NCI-H187 (cell line): ENCODE data around the gene DNMBP.

Experiments
- DNase-seq, 2 experiments: peaks; one replicate each; lab custom pipeline; 2025; lab: John Stamatoyannopoulos, UW

Gene DNMBP, protein sequence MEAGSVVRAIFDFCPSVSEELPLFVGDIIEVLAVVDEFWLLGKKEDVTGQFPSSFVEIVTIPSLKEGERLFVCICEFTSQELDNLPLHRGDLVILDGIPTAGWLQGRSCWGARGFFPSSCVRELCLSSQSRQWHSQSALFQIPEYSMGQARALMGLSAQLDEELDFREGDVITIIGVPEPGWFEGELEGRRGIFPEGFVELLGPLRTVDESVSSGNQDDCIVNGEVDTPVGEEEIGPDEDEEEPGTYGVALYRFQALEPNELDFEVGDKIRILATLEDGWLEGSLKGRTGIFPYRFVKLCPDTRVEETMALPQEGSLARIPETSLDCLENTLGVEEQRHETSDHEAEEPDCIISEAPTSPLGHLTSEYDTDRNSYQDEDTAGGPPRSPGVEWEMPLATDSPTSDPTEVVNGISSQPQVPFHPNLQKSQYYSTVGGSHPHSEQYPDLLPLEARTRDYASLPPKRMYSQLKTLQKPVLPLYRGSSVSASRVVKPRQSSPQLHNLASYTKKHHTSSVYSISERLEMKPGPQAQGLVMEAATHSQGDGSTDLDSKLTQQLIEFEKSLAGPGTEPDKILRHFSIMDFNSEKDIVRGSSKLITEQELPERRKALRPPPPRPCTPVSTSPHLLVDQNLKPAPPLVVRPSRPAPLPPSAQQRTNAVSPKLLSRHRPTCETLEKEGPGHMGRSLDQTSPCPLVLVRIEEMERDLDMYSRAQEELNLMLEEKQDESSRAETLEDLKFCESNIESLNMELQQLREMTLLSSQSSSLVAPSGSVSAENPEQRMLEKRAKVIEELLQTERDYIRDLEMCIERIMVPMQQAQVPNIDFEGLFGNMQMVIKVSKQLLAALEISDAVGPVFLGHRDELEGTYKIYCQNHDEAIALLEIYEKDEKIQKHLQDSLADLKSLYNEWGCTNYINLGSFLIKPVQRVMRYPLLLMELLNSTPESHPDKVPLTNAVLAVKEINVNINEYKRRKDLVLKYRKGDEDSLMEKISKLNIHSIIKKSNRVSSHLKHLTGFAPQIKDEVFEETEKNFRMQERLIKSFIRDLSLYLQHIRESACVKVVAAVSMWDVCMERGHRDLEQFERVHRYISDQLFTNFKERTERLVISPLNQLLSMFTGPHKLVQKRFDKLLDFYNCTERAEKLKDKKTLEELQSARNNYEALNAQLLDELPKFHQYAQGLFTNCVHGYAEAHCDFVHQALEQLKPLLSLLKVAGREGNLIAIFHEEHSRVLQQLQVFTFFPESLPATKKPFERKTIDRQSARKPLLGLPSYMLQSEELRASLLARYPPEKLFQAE (N-terminal part only)

DNA sequence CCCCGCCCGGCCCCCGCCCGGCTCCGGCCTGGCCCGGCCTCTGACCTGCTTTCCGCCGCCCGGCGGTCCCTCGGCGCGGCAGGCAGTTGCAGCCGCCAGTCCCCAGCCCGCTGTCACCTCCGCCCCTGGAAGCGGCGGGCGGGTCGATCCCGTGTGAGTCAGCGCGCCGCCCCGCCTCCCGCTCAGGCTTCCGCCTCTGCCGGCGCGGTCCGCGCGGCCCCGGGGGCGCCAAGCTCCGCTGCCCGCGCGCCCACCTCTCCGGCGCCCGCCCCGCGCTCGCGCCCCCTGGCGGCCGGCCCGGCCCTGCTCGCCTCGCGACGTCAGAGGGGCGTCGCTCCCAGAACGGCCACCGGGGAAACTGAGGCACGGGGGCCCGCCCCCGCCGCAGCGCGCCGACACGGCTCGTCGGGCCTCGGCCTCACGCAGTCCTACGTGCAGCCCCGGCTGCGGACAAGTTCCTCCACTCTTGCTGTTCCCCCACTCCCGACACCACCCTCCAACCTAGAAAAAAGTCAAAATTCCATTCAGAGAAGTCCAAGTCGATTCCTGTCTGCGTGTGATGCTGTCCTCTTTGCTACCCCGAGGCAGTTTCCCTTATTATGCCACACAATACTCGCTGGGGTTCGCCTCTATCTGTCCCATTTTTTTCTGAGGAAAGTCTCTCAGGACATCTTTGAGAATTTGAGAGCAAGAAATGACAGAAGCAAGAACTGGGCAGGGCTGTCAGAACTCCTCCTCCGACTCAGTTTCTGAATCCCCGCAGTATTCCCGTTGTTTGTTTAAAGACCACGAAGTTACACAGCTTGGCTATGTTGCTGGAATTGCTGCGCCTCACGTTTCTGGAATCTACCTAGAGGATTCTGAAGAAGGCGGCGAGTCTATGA lies at the start of gene DNMBP:
Gene DNMBP (minus strand): TSS at position 155 of the 884 bp plus-strand sequence. CDS start 37,823 bp downstream, outside the sequence.
- peak in 1 of 2 experiments; percentile 62 for DNase-seq

DNA sequence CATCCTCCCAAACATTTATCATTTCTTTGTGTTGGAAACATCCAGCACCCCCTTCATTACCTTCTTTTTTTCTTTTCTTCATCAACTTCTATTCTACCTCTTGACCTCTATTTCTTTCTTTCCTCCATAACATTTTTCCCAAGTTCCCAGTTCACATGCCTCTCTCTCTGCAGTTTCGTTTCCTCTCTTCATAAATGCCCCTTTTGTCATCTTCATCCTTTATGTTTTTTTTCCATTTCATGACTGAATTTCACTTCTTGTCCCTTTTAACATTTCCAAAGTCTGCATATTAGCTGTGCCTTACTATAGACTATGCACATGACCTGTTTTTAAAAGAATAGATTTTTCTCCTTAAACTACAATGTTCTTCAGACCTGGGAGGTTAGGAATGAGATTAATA lies 48.2 kb upstream of the DNMBP start:
- DNase-seq, result no peak

DNA sequence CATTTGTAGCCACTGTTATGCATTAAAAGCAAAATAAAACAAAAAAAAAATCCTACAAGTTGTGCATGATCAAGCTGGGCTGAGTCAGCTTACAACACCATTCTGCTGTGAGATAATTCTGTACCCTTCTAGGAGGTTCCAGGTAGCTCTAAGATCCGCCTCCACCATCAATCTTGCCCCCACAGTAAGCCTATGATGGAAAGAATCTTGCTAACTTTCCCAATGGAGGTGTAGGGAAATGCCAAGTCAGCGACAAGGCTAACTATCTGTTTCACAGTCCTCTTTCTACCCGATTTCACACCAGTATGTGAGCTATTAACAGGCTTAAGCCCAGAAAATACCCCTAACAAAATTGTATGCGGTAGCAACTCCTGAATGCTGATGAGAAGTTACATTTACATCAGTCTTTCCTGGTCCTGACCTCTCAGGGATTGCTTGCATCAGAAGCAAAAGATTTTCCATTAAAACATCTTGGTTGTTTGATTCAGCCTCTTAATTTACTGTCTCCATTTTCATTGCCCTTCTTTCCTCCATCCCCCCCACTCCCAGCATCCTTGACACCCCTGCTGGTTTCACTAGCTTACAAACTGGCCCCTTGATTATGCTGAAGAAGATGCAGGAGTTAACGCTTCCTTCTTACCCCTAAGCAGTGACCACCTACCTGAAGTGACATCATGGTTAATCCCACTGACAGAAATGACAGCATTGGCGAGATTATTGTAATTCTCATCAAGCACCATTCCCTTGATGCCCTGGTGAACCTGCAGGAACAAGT lies 44.1 kb upstream of the DNMBP start:
- DNase-seq, result no peak

DNA sequence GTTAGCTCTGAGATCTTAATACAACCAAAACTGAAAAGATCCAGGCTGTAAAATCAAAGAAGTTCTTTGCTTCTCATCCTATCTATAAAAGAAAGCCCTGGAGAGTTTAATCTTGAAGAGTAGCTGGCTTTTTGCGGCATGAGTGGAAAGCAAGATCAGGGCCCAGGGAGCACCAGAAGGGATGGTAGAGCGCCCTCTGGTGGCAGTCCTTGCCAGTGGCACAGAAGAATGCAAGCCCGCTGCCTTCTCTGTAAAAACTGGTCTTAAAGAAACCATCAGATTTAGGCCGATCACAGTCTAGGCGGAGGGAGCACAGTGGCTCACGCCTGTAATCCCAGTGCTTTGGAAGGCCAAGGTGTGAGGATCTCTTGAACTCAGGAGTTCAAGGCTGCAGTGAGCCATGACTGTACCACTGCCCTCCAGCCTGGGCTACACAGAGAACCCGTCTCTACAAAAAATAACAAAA lies 36.3 kb upstream of the DNMBP start:
- DNase-seq, result peak; percentile 19 to 65

DNA sequence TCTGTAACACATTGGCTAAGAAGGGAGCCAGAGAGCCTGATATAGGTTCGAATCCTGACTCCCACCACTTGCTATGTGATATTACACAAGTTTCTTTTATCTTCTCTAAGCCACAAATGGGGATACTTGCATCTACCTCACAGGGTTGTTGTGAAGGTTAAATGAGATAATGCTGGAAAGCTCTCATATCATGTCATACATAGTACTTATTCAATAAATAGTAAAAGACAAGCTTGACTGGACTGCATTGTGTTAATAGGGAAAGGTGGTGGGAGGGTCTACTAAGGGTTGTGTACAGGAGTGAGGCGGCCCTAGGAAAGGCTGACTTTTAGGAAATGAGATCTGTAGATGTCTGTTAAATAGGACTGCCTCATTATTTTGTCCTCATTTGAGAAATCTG lies 35.8 kb upstream of the DNMBP start:
- DNase-seq, result no peak

DNA sequence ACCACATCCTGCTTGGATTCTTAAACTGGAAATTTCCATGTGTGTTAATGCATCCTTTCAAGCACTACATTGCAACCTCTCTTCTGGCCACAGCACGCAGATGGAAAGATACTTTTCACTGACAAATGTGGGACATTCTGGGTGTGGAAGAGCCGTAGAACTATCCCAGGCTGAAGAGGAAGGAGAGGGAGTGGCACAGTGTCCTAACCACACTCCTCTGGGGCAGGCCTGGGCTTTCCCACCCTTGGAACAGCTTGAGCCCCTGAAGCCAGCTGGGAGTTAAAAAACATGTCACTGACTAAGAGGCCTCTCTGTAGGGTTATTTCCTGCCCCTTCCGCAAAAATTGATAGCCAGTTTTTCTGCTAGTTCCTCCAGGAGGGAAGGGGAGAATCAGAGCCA lies 34.0 kb upstream of the DNMBP start:
- DNase-seq, result no peak

DNA sequence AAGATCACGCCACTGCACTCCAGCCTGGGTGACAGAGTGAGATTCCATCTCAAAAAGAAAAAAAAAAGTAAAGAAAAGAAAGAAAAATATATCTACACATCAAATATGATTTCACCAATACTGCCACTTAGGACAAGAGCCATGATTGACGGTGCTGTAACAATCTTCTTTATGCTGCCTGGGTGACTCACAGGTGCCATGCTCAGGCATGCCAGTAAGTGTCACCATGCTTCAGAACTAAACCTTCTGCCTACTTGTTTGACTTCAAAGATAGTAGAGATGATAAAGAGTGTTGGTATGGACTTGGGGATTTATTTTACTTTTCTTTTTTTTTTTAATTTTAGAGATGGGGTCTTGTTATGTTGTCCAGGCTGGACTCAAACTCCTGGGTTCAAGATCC lies 33.6 kb upstream of the DNMBP start:
- DNase-seq, result no peak

DNA sequence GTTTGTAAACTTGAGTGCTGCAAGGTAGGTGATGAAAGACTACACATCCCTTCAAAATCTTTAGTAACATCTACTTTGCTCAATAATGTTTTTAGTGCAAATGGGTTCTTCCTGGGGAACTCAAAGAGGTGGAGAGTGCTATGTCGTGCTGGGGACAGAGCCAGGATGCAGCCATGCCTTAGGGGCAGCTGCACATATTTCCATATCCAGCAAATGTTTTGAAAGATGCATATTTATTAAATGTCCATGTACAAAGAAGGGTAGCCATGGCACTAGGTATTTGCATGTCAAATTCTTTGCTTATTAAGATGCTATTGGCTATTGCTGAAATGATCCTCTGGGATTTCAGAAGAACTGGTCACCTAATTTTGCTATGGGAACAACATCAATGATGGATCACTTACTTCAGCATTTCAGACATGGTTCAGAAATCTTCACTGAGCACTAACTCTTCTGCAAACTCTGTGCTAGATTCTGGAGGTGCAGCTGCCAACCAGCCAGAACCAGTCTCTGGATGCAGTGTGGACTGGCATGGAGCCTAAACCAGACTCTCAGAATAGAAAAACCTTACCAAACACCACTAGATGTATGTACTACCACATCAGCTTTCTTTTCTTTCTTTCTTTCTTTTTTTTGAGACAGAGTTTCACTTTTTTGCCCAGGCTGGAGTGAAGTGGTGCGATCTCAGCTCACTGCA lies 31.7 kb upstream of the DNMBP start:
- no peak for DNase-seq

DNA sequence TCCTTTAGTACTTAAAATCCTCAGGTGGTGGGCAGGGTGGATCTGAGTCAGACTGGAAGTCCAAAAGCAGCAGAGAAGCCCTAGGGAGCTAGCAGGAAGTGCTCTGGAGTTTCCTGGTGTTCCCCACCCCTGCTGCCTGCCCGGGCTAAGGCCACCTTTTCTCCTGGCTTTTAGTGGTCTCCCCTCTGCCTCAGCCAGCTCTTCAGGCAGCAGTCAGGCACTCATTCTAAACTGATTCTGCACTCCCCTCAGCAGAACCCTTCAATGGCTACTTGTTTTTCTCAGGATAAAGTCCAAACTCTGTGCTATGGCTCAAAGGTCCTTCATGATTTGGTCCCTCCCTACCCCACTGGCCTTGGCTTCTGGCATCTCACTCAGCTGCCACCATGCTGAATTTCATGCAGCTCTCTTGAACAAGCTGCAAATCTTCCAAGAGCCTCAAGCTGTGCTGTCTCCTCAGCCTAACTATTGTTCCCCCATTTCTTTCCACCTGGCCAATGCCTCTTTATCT lies 28.9 kb upstream of the DNMBP start:
- DNase-seq, result no peak

DNA sequence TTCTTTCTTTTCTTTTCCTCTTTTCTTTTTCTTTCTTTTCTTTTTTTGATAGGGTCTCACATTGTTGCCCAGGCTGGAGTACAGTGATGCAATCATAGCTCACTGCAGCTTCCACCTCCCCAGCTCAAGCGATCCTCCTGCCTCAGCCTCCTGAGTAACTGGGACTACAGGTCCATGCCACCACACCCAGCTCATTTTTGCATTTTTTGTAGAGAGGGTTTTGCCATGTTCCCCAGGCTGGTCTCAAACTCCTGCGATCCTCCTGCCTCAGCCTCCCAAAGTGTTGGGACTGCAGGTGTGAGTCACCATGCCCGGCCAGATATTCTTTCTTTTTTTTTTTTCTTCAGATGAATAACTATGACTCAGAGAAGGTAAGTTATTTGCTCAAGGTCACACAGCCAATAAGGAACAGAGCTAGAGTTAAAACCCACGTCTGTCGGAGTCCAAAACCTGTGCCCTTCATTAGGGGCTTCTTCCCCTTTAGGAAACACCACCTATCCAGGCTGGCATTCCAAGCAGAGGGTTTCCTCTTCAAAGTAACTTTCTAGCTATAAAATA lies 28.1 kb upstream of the DNMBP start:
- DNase-seq, result no peak

DNA sequence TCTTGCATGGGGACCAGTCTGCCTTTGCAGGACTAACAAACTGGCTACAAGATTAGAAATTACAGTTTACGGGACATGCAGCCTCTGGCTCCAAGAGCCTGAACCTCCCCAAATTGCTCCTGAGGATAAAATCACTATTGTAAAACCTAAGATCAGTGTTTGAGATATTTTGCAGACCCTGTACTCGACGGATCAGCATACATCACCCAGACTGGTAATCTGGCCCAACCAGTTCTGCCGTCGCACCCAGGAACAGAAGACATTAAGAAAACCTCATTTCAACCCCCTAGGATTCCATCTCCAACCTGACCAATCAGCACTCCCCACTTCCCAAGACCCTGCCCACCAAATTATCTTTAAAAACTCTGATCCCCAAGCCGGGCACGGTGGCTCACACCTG lies 27.1 kb upstream of the DNMBP start:
- DNase-seq, result no peak

DNA sequence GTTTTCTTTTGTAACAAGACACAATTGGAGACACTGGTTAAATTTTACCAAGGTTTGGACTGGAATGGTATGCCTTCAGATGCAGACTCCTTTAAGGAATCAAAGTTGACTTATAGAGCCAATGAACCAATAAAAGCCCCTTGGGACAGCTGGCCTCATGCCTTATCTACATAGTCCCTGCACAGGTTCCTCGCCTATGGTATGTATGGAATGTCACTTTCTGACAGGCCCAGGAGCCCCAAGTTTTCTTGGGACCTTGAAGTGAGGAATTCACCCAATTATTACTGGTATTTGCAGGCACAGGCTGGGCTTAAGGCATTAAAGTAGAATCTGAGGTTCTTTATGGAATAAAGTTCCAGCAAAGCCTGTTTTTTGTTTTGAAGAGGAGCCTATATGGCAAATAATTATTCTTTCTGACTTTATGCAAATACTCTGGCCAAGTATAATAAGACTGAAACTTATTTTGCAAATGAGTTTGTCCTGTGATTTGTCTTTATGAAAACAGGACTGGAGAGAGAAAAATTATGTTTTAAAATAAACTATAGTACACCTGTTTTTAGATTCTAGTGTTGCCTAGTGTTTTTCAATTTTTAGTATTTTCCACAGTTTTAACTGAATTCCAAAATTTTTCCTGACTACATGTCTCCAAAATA lies 24.1 kb upstream of the DNMBP start:
- DNase-seq, result no peak

DNA sequence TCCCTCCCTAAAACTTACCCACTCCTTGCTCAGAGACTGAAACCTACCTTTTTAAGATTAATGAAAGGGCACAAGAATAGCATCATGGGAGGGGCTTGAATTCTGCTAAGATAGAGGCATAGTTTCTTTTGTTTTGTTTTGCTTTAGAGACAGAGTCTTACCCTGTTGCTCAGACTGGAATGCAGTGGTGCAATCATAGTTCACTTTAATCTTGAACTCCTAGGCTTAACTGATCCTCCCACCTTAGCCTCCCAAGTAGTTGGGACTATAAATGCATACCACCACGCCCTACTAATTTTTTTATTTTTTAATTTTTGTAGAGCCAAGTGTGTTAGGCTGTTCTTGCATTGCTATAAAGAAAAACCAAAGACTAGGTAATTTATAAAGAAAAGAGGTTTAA lies 17.7 kb upstream of the DNMBP start:
- no peak for DNase-seq

DNA sequence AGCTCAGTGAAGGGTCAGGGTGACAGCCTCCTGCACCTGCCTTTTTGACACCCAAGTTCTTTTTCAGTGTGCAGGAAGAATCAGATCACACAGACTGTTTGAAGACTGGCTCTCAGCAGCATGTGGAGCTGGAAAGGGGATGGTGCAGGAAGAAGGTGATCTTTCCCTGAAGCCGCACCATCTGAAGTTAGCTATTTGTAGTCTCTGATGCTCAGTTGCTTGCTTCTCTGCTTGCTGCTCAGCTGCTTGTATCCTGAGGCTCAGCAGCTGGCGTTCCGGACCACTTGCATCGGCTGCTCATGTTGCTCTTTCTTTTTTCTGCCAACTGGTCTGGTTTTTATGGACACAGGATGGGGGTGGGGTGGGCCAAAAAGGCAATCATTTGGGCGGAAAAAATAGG lies 15.8 kb upstream of the DNMBP start:
- DNase-seq, result peak; percentile 64 to 80

DNA sequence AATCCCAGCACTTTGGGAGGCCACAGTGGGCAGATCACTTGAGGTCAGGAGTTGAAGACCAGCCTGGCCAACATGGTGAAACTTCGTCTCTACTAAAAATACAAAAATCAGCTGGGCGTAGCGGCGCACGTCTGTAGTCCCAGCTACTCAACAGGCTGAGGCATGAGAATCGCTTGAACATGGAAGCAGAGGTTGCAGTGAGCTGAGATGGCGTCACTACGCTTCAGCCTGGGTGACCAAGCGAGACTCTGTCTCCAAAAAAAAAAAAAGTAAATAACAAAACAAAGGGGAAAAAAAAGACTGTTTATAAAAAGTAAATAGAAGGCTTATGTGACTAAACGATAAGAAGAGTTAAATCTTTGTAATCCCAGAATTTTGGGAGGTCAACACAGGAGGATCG lies 15.0 kb upstream of the DNMBP start:
- DNase-seq, result no peak

DNA sequence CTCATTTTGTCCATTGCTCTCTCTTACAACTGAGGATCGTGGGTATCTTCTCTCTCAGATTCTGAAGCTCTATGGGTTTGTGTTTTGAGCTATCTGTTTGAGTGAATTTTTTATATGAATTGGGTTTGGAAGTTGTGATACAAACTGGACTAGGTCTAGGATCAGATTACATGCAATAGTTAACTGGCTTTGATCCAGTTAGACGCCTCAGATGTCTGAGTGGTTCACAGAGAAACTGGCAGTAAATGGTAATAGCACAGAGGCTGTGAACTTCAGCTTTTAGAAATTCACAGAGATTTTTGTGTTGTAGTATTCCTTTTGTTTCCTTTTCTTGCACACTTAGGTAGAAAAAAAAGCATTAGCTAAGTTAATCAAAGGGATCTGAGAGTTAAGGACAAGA lies 12.7 kb upstream of the DNMBP start:
- no peak for DNase-seq

DNA sequence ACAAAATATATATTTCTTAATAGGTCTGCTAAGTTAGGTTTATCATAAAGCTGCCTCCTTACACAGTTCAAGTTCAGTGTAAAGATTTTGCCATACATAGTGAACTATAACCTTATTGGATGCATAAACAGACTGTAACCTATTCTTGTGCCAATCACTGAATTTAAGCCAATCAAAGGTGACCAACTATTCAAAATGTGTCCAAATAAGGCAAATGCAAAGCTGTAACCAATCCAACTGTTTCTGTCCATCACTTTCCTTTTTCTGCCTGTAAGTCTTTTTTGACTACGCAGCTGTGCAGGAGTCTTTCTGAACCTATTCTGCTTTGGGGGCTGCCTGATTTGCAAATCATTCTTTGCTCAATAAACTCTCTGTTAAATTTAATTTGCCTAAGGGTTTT lies 11.6 kb upstream of the DNMBP start:
- DNase-seq, result peak in 1 of 2 experiments; percentile 39

DNA sequence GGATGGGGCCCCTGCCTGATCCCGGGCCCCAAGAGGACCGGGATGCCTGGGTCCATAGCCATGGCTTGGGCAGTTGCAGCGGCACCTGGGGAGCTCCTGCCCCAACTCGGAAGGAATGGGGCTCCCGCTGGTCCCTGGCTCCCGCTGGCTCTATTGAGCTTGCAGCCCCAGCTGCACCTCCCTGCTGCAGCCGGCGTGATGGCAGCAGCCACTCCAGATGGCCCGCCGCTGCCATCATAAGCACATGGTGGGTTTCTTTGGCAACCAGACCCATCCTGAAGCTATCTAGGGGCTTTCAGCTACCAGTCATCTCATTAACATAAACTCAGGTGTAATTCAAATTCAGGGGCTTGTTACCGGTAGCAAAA lies 11.1 kb upstream of the DNMBP start:
- DNase-seq, result no peak
